ENCODE measurements around the gene CELF2.

DNA sequence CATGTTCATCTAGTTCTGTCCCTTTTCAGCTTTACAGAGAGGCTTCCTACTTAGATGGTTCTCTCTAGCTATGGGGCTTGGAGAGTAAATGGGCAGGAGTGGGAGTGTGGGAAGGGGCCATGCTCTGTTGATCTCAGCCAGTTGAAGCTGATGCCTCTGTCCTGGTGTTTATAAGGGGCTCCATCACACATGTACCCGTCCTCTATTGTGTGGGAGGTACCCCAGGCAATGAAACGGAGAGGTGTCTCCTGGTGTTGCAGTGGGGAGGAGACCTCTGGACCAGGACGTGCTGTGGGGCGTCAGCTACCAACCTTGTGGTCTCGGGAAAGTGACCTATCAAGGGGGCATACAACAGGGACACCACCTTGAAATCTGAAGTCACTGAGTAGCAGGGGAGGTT is 173.5 kb downstream of the CELF2 start:
- TF ChIP-seq POLR2A (IDR thresholded peaks at IDR 0.05): no peak
- TF ChIP-seq, protein P1, sequence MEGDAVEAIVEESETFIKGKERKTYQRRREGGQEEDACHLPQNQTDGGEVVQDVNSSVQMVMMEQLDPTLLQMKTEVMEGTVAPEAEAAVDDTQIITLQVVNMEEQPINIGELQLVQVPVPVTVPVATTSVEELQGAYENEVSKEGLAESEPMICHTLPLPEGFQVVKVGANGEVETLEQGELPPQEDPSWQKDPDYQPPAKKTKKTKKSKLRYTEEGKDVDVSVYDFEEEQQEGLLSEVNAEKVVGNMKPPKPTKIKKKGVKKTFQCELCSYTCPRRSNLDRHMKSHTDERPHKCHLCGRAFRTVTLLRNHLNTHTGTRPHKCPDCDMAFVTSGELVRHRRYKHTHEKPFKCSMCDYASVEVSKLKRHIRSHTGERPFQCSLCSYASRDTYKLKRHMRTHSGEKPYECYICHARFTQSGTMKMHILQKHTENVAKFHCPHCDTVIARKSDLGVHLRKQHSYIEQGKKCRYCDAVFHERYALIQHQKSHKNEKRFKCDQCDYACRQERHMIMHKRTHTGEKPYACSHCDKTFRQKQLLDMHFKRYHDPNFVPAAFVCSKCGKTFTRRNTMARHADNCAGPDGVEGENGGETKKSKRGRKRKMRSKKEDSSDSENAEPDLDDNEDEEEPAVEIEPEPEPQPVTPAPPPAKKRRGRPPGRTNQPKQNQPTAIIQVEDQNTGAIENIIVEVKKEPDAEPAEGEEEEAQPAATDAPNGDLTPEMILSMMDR (IDR thresholded peaks at IDR 0.05 in 8 of 11, conservative IDR thresholded peaks at IDR 0.05 in 3 of 11): no peak

Data from spleen (tissue), 7 donors.